NT2/D1 (cell line): ENCODE results near the gene RSU1.

Experiments
- DNase-seq: peaks from one replicate; pipeline ENCODE4 v3.0.0-alpha.2; 2011; ENCODE audit warnings: low read depth, low spot score
- H3K27me3 ChIP-seq: 2 replicates; pipeline ENCODE4 v1.6.0; 2011; ENCODE audit warnings: mild to moderate bottlenecking; ENCODE audit not compliant: insufficient read length, insufficient read depth
- H3K36me3 ChIP-seq: 2 replicates; pipeline ENCODE4 v1.6.1; 2011; ENCODE audit warnings: mild to moderate bottlenecking, low read length, mixed read lengths; ENCODE audit not compliant: insufficient read depth, insufficient read length
- H3K4me1 ChIP-seq: 2 replicates; pipeline ENCODE4 v1.5.1; 2011; ENCODE audit not compliant: insufficient read depth, insufficient read length
- H3K4me3 ChIP-seq: 2 replicates; pipeline ENCODE4 v1.5.1; 2011; ENCODE audit warnings: low read depth; ENCODE audit not compliant: insufficient read length
- H3K9ac ChIP-seq: 2 replicates; pipeline ENCODE4 v1.6.0; 2011; ENCODE audit warnings: low read depth; ENCODE audit not compliant: insufficient read length
- H3K9me3 ChIP-seq: 2 replicates; pipeline ENCODE4 v1.5.1; 2011; ENCODE audit warnings: mild to moderate bottlenecking, low read length; ENCODE audit not compliant: insufficient read depth
- SUZ12 ChIP-seq: IDR thresholded peaks from 2 replicates; pipeline ENCODE4 v1.6.1; 2011; ENCODE audit not compliant: insufficient read length, insufficient read depth; ENCODE audit errors: extremely low read depth
- YY1 ChIP-seq: IDR thresholded peaks from 2 replicates; pipeline ENCODE4 v1.6.1; 2011; ENCODE audit not compliant: insufficient read length, insufficient read depth
- ZNF274 ChIP-seq: IDR thresholded peaks from 2 replicates; pipeline ENCODE4 v1.6.1; 2011; ENCODE audit warnings: mild to moderate bottlenecking, low read depth, low read length

Gene RSU1

DNA sequence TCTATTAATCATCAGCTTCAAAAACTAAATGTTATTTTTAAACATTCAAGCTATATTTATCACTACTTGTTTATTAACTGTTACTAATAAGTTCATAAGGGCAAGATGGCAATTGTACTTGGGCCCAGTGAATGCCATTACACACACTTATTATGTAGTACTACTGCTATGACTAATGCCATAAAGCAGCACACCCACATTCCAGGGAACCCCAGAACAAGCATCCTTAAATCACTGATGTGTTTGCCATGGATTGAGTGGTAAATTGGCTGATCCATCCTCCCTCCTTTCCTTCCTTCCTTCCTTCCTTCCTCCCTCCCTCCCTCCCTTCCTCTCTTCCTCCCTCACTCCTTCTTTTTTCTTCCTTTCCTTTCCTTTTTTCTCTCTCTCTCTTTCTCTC lies 37.4 kb upstream of the RSU1 start:
- H3K27me3 ChIP-seq: no peaks in the 10 kb centered on the region
- no peak overlapping the region for H3K4me3 ChIP-seq
- no peaks in the 10 kb centered on the region for H3K36me3 ChIP-seq
- H3K9ac ChIP-seq: no peak overlapping the region
- no peaks in the 10 kb centered on the region for H3K4me1 ChIP-seq
- TF ChIP-seq SUZ12 (no peak), YY1 (no peak), ZNF274 (no peak)
- no peaks in the 10 kb centered on the region for H3K9me3 ChIP-seq
- no peak for DNase-seq

GRCh38 chr10:16853809-16854208 lies 36.6 kb upstream of the RSU1 start:
- H3K4me3 ChIP-seq: no peak overlapping the region
- no peak overlapping the region for H3K9ac ChIP-seq
- peaks cover under 1% of the 10 kb centered on the region for H3K4me1 ChIP-seq
- DNase-seq: no peak
- no peak for TF ChIP-seq ZNF274
- TF ChIP-seq SUZ12: no peak
- no peak for TF ChIP-seq YY1
- H3K9me3 ChIP-seq: no peaks in the 10 kb centered on the region
- no peaks in the 10 kb centered on the region for H3K27me3 ChIP-seq
- H3K36me3 ChIP-seq: no peaks in the 10 kb centered on the region

DNA sequence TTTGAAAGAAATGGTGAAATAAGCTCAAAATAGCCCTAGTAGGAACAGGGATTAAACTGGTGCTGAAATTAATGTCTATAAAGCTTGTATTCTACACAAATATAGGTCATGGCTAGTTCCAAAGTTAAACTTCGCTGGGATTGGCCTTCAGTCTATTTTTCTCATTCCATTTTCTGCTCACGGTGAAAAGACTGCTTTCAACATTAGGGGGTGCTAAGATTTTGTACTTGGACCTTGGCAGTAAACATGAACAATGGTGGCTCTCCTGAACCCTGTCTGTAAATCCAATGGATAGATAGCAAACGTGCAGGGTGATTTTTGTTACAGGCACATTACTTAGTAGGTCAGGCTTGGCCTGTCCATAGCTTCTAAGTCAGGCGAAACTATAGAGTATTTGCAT lies 36.0 kb upstream of the RSU1 start:
- no peak for DNase-seq
- no peaks in the 10 kb centered on the region for H3K27me3 ChIP-seq
- no peak for TF ChIP-seq ZNF274
- no peak for TF ChIP-seq YY1
- TF ChIP-seq SUZ12: no peak
- H3K36me3 ChIP-seq: no peaks in the 10 kb centered on the region
- H3K4me3 ChIP-seq: no peak overlapping the region
- H3K9me3 ChIP-seq: no peaks in the 10 kb centered on the region
- H3K9ac ChIP-seq: no peak overlapping the region
- H3K4me1 ChIP-seq: peaks cover 3% of the 10 kb centered on the region

DNA sequence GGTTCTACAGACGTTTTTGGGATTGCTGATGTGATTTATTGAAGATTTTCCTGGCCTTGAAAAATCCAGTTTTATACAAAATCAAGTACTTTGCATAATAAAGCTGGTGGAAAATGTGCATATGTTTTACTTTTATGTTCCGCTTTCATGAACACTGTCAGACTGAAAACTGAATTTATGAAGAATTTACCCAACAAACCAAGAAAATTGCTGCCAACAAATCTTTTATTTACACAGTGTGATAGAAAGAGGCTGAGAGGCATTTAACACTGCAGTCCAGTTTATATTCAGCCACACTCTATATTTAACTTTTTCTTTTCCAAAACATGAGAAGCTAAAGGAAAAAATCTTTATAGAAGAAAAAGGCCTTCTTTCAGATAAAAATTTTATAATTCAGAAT lies 35.4 kb upstream of the RSU1 start:
- H3K9ac ChIP-seq: no peak overlapping the region
- no peaks in the 10 kb centered on the region for H3K9me3 ChIP-seq
- peaks cover 3% of the 10 kb centered on the region for H3K4me1 ChIP-seq
- no peak overlapping the region for H3K4me3 ChIP-seq
- DNase-seq: no peak
- H3K27me3 ChIP-seq: no peaks in the 10 kb centered on the region
- TF ChIP-seq SUZ12 (no peak), YY1 (no peak), ZNF274 (no peak)
- no peaks in the 10 kb centered on the region for H3K36me3 ChIP-seq

DNA sequence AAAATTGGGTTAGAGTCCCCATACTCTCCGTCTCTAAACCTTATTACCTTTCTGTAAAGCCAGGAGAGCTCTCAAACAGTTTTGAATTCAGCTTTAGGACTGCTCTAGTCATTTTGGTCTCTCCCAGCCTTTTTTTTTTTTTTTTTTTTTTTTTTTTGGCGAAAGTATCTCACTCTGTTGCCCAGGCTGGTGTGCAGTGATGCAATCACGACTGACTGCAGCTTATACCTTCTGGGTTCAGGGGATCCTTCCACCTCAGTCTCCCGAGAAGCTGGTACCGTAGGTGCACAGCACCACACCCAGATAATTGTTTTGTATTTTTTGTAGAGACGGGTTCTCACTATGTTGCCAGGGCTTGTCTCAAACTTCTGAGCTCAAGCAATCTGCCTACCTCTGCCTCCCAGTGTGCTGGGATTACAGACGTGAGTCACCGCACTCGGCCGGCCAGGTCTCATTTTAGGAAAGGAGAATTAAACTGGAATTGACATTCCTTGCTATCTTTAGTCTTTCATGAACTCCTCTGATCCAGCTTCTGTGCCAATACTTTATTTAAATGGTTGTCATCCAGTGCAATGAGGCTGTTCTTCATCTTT lies 31.4 kb upstream of the RSU1 start:
- H3K27me3 ChIP-seq: no peaks in the 10 kb centered on the region
- no peak overlapping the region for H3K4me3 ChIP-seq

DNA sequence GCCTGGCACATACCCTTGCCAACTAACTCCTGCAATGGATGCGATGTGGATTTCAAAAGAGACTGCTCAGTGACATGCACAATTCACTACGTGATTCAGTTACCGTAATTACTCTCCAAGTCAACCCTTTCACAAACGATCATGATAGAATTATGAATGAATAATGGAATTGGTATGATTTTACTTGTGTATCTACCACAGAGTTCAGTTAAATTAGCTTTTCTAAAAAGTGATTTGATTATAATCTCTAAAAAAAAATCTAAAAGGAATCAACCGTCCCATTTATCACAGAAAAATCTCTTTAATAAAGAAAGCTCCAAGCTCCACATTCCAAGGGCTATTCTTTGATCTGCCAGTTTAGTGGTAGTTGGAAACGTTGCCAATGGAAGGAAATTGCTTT lies 30.4 kb upstream of the RSU1 start:
- no peak overlapping the region for H3K9ac ChIP-seq
- TF ChIP-seq ZNF274 (no peak), YY1 (no peak), SUZ12 (no peak)

More for the DNA sequence above, 31.4 kb upstream of the RSU1 start:
- H3K9me3 ChIP-seq: no peaks in the 10 kb centered on the region
- no peak overlapping the region for H3K9ac ChIP-seq
- TF ChIP-seq SUZ12 (no peak), ZNF274 (no peak), YY1 (no peak)
- peaks cover 3% of the 10 kb centered on the region for H3K4me1 ChIP-seq
- no peaks in the 10 kb centered on the region for H3K36me3 ChIP-seq
- DNase-seq: no peak

DNA sequence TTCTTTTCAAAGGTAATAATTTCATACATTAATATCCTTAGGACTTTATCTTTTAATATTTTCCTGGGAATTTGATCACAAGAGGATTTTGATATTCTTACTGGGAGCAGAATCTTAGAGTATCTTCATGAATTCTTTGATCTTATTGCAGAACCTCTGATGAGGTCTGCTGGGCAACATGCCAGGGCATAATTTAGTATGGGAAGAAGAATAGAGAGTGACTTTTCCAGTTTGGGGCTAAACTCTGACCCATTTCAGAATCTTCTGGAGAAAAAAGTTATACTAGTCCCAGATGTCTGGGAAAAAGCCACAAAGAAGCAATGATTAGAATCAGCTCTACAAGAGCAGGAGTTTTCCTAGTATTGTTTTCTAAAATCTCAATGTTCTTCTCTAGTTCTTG lies 28.0 kb upstream of the RSU1 start:
- H3K27me3 ChIP-seq: no peaks in the 10 kb centered on the region
- TF ChIP-seq YY1 (no peak), SUZ12 (no peak), ZNF274 (no peak)
- peaks cover 3% of the 10 kb centered on the region for H3K4me1 ChIP-seq
- H3K9me3 ChIP-seq: no peaks in the 10 kb centered on the region
- DNase-seq: no peak
- no peak overlapping the region for H3K9ac ChIP-seq
- no peaks in the 10 kb centered on the region for H3K36me3 ChIP-seq
- H3K4me3 ChIP-seq: no peak overlapping the region

More for the DNA sequence above, 30.4 kb upstream of the RSU1 start:
- no peaks in the 10 kb centered on the region for H3K36me3 ChIP-seq
- H3K27me3 ChIP-seq: no peaks in the 10 kb centered on the region
- H3K4me3 ChIP-seq: no peak overlapping the region
- H3K4me1 ChIP-seq: peaks cover 3% of the 10 kb centered on the region
- H3K9me3 ChIP-seq: no peaks in the 10 kb centered on the region
- no peak for DNase-seq
